ENCODE data around the gene ACTA2. TPM values are rescaled to one million over a fixed set of nuclear protein-coding genes. Genes with fewer than 3 reads are reported as not detected.
A peak's percentile ranks its signal among the peaks of the same experiment; 100 is the strongest.

The ACTA2 gene
- total RNA-seq, 4 donors from 2014 or later, result 6,391 to 8,723 (median 8,539) TPM

GRCh38 chr10:88991161-88991898 is 38.8 kb upstream of the ACTA2 start:
- peak overlapping the region; percentile 93 to 98 (median 97) for H3K27ac ChIP-seq (replicated peaks in 1 of 4)
- peaks cover 8 to 73% (median 69%) of the 10 kb centered on the region in 4 donors for H3K4me1 ChIP-seq
- no peak for DNase-seq (ENCODE audit: extremely low spot score)
- H3K27me3 ChIP-seq, result no peaks in the 10 kb centered on the region
- under 1% methylated on average over 36 of the region's 38 CpGs for WGBS
- H3K9me3 ChIP-seq, result no peaks in the 10 kb centered on the region
- H3K36me3 ChIP-seq, result no peaks in the 10 kb centered on the region
- intact Hi-C loops (cut with DNase I), result loop anchor here (2.0 kb wide), 1 partner anchor 111 kb away; the partner anchor contains the start of gene STAMBPL1
- H3K4me3 ChIP-seq, result peak overlapping the region; percentile 87 to 99 (median 90)
- TF ChIP-seq POLR2AphosphoS5 (IDR thresholded peaks at IDR 0.05) (peak; percentile 62 to 76), POLR2A (IDR thresholded peaks at IDR 0.05; ENCODE audit: low read depth) (no peak), EP300 (IDR thresholded peaks at IDR 0.05) (no peak)
- TF ChIP-seq, protein P1, sequence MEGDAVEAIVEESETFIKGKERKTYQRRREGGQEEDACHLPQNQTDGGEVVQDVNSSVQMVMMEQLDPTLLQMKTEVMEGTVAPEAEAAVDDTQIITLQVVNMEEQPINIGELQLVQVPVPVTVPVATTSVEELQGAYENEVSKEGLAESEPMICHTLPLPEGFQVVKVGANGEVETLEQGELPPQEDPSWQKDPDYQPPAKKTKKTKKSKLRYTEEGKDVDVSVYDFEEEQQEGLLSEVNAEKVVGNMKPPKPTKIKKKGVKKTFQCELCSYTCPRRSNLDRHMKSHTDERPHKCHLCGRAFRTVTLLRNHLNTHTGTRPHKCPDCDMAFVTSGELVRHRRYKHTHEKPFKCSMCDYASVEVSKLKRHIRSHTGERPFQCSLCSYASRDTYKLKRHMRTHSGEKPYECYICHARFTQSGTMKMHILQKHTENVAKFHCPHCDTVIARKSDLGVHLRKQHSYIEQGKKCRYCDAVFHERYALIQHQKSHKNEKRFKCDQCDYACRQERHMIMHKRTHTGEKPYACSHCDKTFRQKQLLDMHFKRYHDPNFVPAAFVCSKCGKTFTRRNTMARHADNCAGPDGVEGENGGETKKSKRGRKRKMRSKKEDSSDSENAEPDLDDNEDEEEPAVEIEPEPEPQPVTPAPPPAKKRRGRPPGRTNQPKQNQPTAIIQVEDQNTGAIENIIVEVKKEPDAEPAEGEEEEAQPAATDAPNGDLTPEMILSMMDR (IDR thresholded peaks at IDR 0.05), result peak in 1 of 3 experiments; percentile 24

- Histone ChIP-seq H3K36me3 (no peaks in the 10 kb centered on the region), H3K27ac (replicated peaks in 1 of 4) (peak within 1 kb of the TSS; percentile 93 to 98 (median 97)), H3K4me3 (peak within 1 kb of the TSS; percentile 87 to 99 (median 90)), H3K9me3 (no peaks in the 10 kb centered on the region), H3K27me3 (no peaks in the 10 kb centered on the region), H3K4me1 (peaks cover 8 to 77% (median 72%) of the 10 kb centered on the region in 4 donors)
- peak; percentile 94 for DNase-seq (ENCODE audit: extremely low spot score)
- intact Hi-C loops (cut with DNase I), result loop anchor here (2.0 kb wide), 1 partner anchor 110 kb away; the partner anchor contains the start of gene STAMBPL1
- WGBS, result under 1% methylated on average over 28 of the region's 51 CpGs
- TF ChIP-seq EP300 (IDR thresholded peaks at IDR 0.05) (no peak), POLR2A (IDR thresholded peaks at IDR 0.05; ENCODE audit: low read depth) (peak; percentile 23), POLR2AphosphoS5 (IDR thresholded peaks at IDR 0.05) (peak; percentile 53 to 75)
Observed at GRCh38 chr10:88990384-88991160, 38.0 kb upstream of the ACTA2 start, which contains the start of gene FAS. FAS (plus strand) TSS chr10:88990798; CDS start chr10:88990877, 79 bp downstream.

GRCh38 chr10:88989824-88990383 is 37.3 kb upstream of the ACTA2 start:
- no peak for DNase-seq (ENCODE audit: extremely low spot score)
- Histone ChIP-seq H3K36me3 (no peaks in the 10 kb centered on the region), H3K27ac (replicated peaks in 1 of 4) (peak overlapping the region; percentile 93 to 98 (median 97)), H3K4me1 (peaks cover 8 to 75% (median 72%) of the 10 kb centered on the region in 4 donors), H3K27me3 (no peaks in the 10 kb centered on the region), H3K9me3 (no peaks in the 10 kb centered on the region), H3K4me3 (peak overlapping the region; percentile 87 to 99 (median 90))
- intact Hi-C loops (cut with DNase I), result loop anchor here (2.0 kb wide), 1 partner anchor 109 kb away; the partner anchor contains the start of gene STAMBPL1
- 7% methylated on average over 7 of the region's 8 CpGs for WGBS
- TF ChIP-seq POLR2AphosphoS5 (IDR thresholded peaks at IDR 0.05) (peak in 1 of 2 donors; percentile 44), POLR2A (IDR thresholded peaks at IDR 0.05; ENCODE audit: low read depth) (no peak)
- TF ChIP-seq, protein P1 (IDR thresholded peaks at IDR 0.05), result no peak

DNA sequence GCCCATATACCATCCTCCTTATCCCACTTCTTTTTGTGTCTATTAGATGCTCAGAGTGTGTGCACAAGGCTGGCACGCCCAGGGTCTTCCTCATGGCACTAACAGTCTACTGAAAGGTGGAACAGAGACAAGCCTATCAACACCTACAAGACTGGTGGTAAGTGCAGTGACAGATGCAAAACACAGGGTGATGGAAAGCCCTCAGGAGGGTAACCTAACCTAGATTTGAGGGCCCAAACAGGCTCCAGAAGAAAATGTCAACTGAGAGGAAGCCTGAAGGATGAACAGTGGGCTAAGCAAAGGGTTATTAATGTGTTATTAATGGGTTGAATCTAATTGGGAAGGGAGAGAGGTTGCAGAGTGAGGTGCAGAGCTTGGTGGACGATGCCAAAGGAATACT is 36.9 kb upstream of the ACTA2 start:
- intact Hi-C loops (cut with DNase I), result no loop called here
- Histone ChIP-seq H3K27ac (replicated peaks in 1 of 4) (peak overlapping the region; percentile 93 to 98 (median 97)), H3K9me3 (no peaks in the 10 kb centered on the region), H3K4me1 (peaks cover 8 to 80% (median 77%) of the 10 kb centered on the region in 4 donors), H3K4me3 (peak overlapping the region; percentile 87 to 99 (median 90)), H3K36me3 (no peaks in the 10 kb centered on the region), H3K27me3 (no peaks in the 10 kb centered on the region)
- WGBS, result 65% methylated on average over 2 of the region's 2 CpGs
- TF ChIP-seq POLR2A (IDR thresholded peaks at IDR 0.05; ENCODE audit: low read depth) (no peak), EP300 (IDR thresholded peaks at IDR 0.05) (no peak), POLR2AphosphoS5 (IDR thresholded peaks at IDR 0.05) (no peak)
- TF ChIP-seq, protein P1 (IDR thresholded peaks at IDR 0.05), result no peak
- no peak for DNase-seq (ENCODE audit: extremely low spot score)

Measured in esophagus muscularis mucosa (tissue), 4 donors.